Trophoblast cell (in vitro differentiated cells and primary cell): ENCODE data around the gene PFKP.
A peak's percentile ranks its signal among the peaks of the same experiment; 100 is the strongest.

ENCODE experiments used
- DNase-seq, 2 donors: peaks; one replicate each; pipeline ENCODE4 v3.0.0-alpha.2; 2016
- H2AFZ ChIP-seq: 2 replicates; pipeline ENCODE4 v1.6.1; 2013; ENCODE audit warnings: low read length, moderate library complexity, mild to moderate bottlenecking; ENCODE audit not compliant: insufficient read depth, poor library complexity
- H2AK5ac ChIP-seq: 2 replicates; pipeline ENCODE4 v1.6.1; 2013; ENCODE audit warnings: mild to moderate bottlenecking, low read length
- H2BK120ac ChIP-seq: 2 replicates; pipeline ENCODE4 v1.6.1; 2013; ENCODE audit warnings: low read length, mild to moderate bottlenecking, moderate library complexity; ENCODE audit not compliant: insufficient read depth, poor library complexity
- H2BK12ac ChIP-seq: 2 replicates; pipeline ENCODE4 v1.6.1; 2013; ENCODE audit warnings: mild to moderate bottlenecking, low read length, moderate library complexity
- H2BK5ac ChIP-seq: 2 replicates; pipeline ENCODE4 v1.6.1; 2013; ENCODE audit warnings: low read length, low read depth, moderate library complexity, mild to moderate bottlenecking; ENCODE audit not compliant: poor library complexity
- H3K14ac ChIP-seq: 2 replicates; pipeline ENCODE4 v1.6.1; 2013; ENCODE audit warnings: mild to moderate bottlenecking, low read length
- H3K18ac ChIP-seq: 2 replicates; pipeline ENCODE4 v1.6.1; 2013; ENCODE audit warnings: mild to moderate bottlenecking, low read length
- H3K23ac ChIP-seq: 2 replicates; pipeline ENCODE4 v1.6.1; 2013; ENCODE audit warnings: low read length
- H3K27ac ChIP-seq: 2 replicates; pipeline ENCODE4 v1.5.1; 2013; ENCODE audit warnings: low read depth, mild to moderate bottlenecking, inconsistent platforms, low read length, moderate library complexity
- H3K27me3 ChIP-seq: 2 replicates; pipeline ENCODE4 v1.6.1; 2013; ENCODE audit warnings: inconsistent platforms, mild to moderate bottlenecking, low read length, moderate library complexity; ENCODE audit not compliant: insufficient read depth
- H3K36me3 ChIP-seq, 2 experiments: 1 replicate in 1 of 2; 2 replicates in 1 of 2; pipeline ENCODE4 v1.6.1; 2013; ENCODE audit warnings: low read length in 2 of 2, mild to moderate bottlenecking in 2 of 2, moderate library complexity in 1 of 2; ENCODE audit not compliant: insufficient read depth in 2 of 2, control insufficient read depth in 1 of 2
- H3K4ac ChIP-seq: 2 replicates; pipeline ENCODE4 v1.6.1; 2013; ENCODE audit warnings: low read depth, mild to moderate bottlenecking, low read length, moderate library complexity
- H3K4me1 ChIP-seq, 2 experiments: 1 replicate in 1 of 2; 2 replicates in 1 of 2; pipeline ENCODE4 v1.6.1; 2013; ENCODE audit warnings: low read length in 2 of 2, mild to moderate bottlenecking in 2 of 2, moderate library complexity in 1 of 2; ENCODE audit not compliant: insufficient read depth in 2 of 2, control insufficient read depth in 1 of 2
- H3K4me2 ChIP-seq: 2 replicates; pipeline ENCODE4 v1.6.1; 2013; ENCODE audit warnings: inconsistent platforms, mild to moderate bottlenecking, low read length, moderate library complexity
- H3K4me3 ChIP-seq: 2 replicates; pipeline ENCODE4 v1.5.1; 2013; ENCODE audit warnings: mild to moderate bottlenecking, low read depth, low read length, inconsistent platforms
- H3K79me1 ChIP-seq: one replicate; pipeline ENCODE4 v1.6.1; 2013; ENCODE audit warnings: low read length
- H3K79me2 ChIP-seq: 2 replicates; pipeline ENCODE4 v1.6.1; 2013; ENCODE audit warnings: low read length, mild to moderate bottlenecking; ENCODE audit not compliant: control insufficient read depth, insufficient read depth, poor library complexity
- H3K9ac ChIP-seq: 2 replicates; pipeline ENCODE4 v1.6.1; 2013; ENCODE audit warnings: mild to moderate bottlenecking, low read length
- H3K9me3 ChIP-seq: 2 replicates; pipeline ENCODE4 v1.6.1; 2013; ENCODE audit warnings: low read depth, mild to moderate bottlenecking, control low read depth, inconsistent platforms, low read length; ENCODE audit not compliant: insufficient read depth
- H4K12ac ChIP-seq: 2 replicates; pipeline ENCODE4 v1.6.1; 2013; ENCODE audit warnings: low read depth, mild to moderate bottlenecking, low read length, moderate library complexity
- H4K8ac ChIP-seq: 2 replicates; pipeline ENCODE4 v1.6.1; 2013; ENCODE audit warnings: low read depth, mild to moderate bottlenecking, low read length, moderate library complexity
- H4K91ac ChIP-seq: one replicate; pipeline ENCODE4 v1.6.1; 2013; ENCODE audit warnings: low read depth, mild to moderate bottlenecking, low read length, moderate library complexity
- WGBS: extraction: QIAGEN DNeasy Blood & Tissue Kit; methylation state at CpG from one replicate; pipeline ENCODE4 v1.1.7; 2013; ENCODE audit warnings: missing lambda C conversion rate; ENCODE audit not compliant: insufficient read length, insufficient coverage; ENCODE audit errors: extremely low coverage; 5-methylcytosine and 5-hydroxymethylcytosine counted together

PFKP gene

DNA sequence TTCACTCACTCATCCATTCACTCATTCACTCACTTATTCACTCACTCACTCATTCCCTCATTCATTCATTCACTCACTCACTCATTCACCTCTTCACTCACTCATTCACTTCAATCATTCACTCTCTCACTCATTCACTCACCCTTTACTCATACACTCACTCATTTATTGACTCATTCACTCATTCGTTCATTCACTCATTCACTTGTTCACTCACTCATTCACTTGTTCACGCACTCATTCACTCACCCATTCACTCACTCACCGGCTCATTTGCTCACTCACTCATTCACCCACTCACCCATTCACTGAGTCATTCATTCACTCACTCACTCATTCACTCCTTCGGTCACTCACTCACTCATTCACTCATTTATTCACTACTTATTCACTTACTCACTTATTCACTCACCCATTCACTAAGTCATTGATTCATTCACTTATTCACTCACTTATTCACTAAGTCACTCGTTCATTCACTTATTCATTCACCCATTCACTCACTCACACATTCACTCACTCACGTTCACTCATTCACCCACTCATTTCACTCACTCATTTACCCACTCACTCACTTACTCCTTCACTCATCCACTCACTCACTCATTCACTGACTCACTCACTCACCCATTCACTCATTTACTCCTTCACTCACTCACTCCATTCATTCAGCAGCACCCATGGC lies 4.7 kb upstream of the PFKP start:
- Histone ChIP-seq H3K79me1 (peaks cover 16% of the 10 kb centered on the region), H3K4me1 (peaks cover 8 to 12% of the 10 kb centered on the region in 2 experiments), H4K91ac (no peak overlapping the region), H3K14ac (no peak overlapping the region), H2AFZ (no peak overlapping the region), H2BK120ac (no peak overlapping the region), H3K4me2 (no peak overlapping the region), H4K8ac (no peak overlapping the region), H3K4me3 (no peak overlapping the region), H2AK5ac (no peak overlapping the region), H3K27me3 (no peaks in the 10 kb centered on the region), H3K23ac (no peak overlapping the region), H3K9me3 (no peaks in the 10 kb centered on the region), H3K36me3 (no peaks in the 10 kb centered on the region), H3K18ac (no peak overlapping the region), H2BK5ac (no peak overlapping the region), H3K4ac (no peak overlapping the region), H2BK12ac (peak overlapping the region; percentile 32), H4K12ac (no peak overlapping the region), H3K27ac (no peak overlapping the region), H3K79me2 (peaks cover 5% of the 10 kb centered on the region), H3K9ac (no peak overlapping the region)
- no peak for DNase-seq
- WGBS: 100% methylated on average over 3 of the region's 6 CpGs

DNA sequence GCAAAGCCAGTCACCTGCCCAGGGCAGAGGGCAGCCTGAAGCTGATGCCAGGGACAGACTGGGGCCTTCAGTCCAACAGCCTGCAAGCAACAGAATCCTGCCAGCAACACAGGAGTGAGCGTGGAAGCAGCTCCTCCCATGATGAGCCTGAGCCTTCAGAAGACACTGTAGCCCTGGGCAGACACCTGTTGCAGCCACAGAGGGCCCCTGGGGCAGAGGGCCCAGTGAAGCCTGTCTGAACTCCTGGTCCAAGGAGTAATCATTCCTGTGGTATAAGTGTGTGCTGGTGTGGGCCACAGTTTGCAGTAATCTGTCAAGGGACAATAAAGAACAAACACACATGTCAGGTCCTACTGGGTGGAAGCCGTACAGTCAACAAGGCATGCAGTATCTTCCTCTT lies 2.9 kb upstream of the PFKP start:
- Histone ChIP-seq H4K8ac (no peak overlapping the region), H4K91ac (no peak overlapping the region), H3K4me2 (no peak overlapping the region), H3K23ac (no peak overlapping the region), H4K12ac (no peak overlapping the region), H3K27me3 (no peaks in the 10 kb centered on the region), H2AK5ac (no peak overlapping the region), H3K79me1 (peaks cover 29% of the 10 kb centered on the region), H3K36me3 (no peaks in the 10 kb centered on the region), H3K79me2 (peaks cover 23% of the 10 kb centered on the region), H3K4me3 (no peak overlapping the region), H2AFZ (no peak overlapping the region), H3K4me1 (peaks cover 8 to 12% of the 10 kb centered on the region in 2 experiments), H3K27ac (no peak overlapping the region), H3K14ac (no peak overlapping the region), H3K9me3 (no peaks in the 10 kb centered on the region), H2BK120ac (no peak overlapping the region), H2BK5ac (no peak overlapping the region), H2BK12ac (no peak overlapping the region), H3K4ac (no peak overlapping the region), H3K18ac (no peak overlapping the region), H3K9ac (no peak overlapping the region)
- no peak for DNase-seq
- no CpG with 5 or more reads among the region's 2 CpGs for WGBS

DNA sequence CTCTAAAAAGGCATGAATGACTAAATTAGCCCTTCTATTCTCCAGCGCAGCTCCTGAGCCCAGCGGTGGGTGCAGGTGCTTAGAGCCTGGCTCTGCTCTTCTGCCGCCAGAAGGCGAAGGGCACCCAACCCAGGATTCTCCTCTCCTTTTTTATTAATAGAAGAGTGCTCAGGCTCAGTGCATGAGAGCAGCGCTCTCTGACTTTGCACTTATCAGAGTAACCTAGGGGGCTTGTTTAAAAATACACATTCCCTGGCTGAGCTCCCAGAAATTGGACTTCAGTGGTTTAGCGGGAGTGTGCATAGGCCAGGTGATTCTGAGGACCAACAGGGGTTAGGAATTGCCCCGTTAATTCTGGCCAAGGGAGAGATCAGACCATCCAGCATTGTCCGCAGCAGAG lies 1.7 kb upstream of the PFKP start:
- Histone ChIP-seq H3K4me1 (peaks cover 8 to 12% of the 10 kb centered on the region in 2 experiments), H2BK12ac (no peak overlapping the region), H3K23ac (no peak overlapping the region), H3K27me3 (no peaks in the 10 kb centered on the region), H3K79me1 (peaks cover 29% of the 10 kb centered on the region), H3K36me3 (peaks cover 2 to 6% of the 10 kb centered on the region in 2 experiments), H3K14ac (no peak overlapping the region), H2AK5ac (no peak overlapping the region), H3K79me2 (peaks cover 26% of the 10 kb centered on the region), H3K9ac (no peak overlapping the region), H2AFZ (no peak overlapping the region), H3K27ac (no peak overlapping the region), H3K4me2 (no peak overlapping the region), H4K91ac (no peak overlapping the region), H4K8ac (no peak overlapping the region), H2BK5ac (no peak overlapping the region), H3K18ac (no peak overlapping the region), H3K9me3 (no peaks in the 10 kb centered on the region), H3K4me3 (no peak overlapping the region), H2BK120ac (no peak overlapping the region), H4K12ac (no peak overlapping the region), H3K4ac (no peak overlapping the region)
- WGBS: no CpG with 5 or more reads among the region's 8 CpGs
- no peak for DNase-seq

DNA sequence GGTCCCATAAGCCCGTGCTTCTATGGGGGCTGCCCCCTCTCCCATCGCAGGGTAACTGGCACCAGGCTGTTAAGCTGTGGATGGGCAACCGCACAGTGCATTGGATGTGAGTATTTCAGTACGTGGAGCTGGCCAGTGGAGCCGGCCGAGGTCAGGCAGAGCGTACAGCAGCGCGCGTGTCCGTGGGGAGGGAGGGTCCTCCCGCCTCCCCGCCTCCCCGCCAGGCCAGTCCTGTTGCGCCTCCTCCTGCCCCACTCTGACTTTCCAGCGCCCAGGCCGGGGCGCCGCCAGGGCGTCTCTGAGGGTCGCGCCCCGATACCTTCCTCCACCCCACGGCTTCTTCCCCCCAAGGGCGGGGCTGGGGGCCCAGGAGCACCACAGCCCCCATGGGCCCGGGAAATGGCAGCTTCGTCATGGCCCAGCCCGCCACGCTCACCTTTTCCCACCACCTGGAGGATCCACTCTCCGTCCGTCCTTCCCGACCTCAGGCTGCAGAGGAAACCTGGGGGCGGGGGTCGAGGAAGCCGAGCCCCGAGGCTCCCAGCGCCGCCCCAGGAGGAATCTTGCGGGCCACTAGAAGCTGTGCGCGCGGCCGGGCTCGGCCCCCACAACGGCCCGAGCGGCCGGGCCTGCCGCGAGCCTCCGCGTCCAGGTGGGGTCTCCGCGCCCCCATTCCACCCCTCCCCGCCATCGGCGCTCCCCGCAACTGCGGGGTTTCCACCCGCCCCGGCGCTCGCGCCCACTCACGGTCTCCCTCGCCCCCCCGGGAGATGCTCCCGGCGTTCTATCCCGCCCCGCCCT lies 831 bp upstream of the PFKP start:
- Histone ChIP-seq H3K4ac (peak overlapping the region; percentile 46), H3K4me3 (peak overlapping the region; percentile 92), H2BK12ac (peak overlapping the region; percentile 27), H2AFZ (peak overlapping the region; percentile 25), H4K91ac (peak overlapping the region; percentile 67), H3K9me3 (no peaks in the 10 kb centered on the region), H3K79me2 (peaks cover 26% of the 10 kb centered on the region), H2BK5ac (peak overlapping the region; percentile 14), H3K36me3 (peaks cover 2 to 6% of the 10 kb centered on the region in 2 experiments), H4K12ac (no peak overlapping the region), H4K8ac (peak overlapping the region; percentile 62), H3K27me3 (no peaks in the 10 kb centered on the region), H2AK5ac (peak overlapping the region; percentile 38), H3K9ac (no peak overlapping the region), H3K14ac (peak overlapping the region; percentile 77), H3K4me2 (peak overlapping the region; percentile 90), H3K79me1 (peaks cover 29% of the 10 kb centered on the region), H3K23ac (no peak overlapping the region), H3K27ac (no peak overlapping the region), H2BK120ac (peak overlapping the region; percentile 26), H3K18ac (peak overlapping the region; percentile 78), H3K4me1 (peaks cover 8 to 14% of the 10 kb centered on the region in 2 experiments)
- WGBS: no CpG with 5 or more reads among the region's 71 CpGs
- no peak for DNase-seq
